HG02763 (cell line): Measurements from ENCODE around the gene TACC3.

ENCODE experiments used
- ATAC-seq: cut with Tn5 transposase; IDR thresholded peaks from one replicate; pipeline ENCODE4 v1.9.1; 2021; ENCODE audit warnings: mild to moderate bottlenecking, moderate library complexity; ENCODE audit not compliant: unreplicated experiment

Gene TACC3

GRCh38 chr4:1788254-1788973 is 67.1 kb downstream of the TACC3 start:
- ATAC-seq: no peak

- ATAC-seq: no peak
These were observed 68.2 kb downstream of the TACC3 start for GRCh38 chr4:1789552-1789951.

GRCh38 chr4:1790005-1790404 is 68.7 kb downstream of the TACC3 start:
- ATAC-seq: no peak

- ATAC-seq: no peak
These were observed 71.0 kb downstream of the TACC3 start for GRCh38 chr4:1792158-1792831.

- peak; percentile 39 for ATAC-seq
These were observed 71.6 kb downstream of the TACC3 start, which contains the start of gene FGFR3 for GRCh38 chr4:1792832-1793495. TSS of gene FGFR3 (plus strand) at chr4:1793293. CDS start at chr4:1793935, 642 bp downstream.

- peak; percentile 7 for ATAC-seq
These were observed 72.1 kb downstream of the TACC3 start for GRCh38 chr4:1793496-1793840.

- no peak for ATAC-seq
These were observed 72.9 kb downstream of the TACC3 start for GRCh38 chr4:1793940-1794808.
